Mucosa of stomach (tissue), 1 donor: ENCODE results near the gene NUDT3.

Source experiments
- H3K27me3 ChIP-seq: one replicate; pipeline ENCODE4 v1.7.0; 2013; ENCODE audit warnings: mild to moderate bottlenecking, low read length; ENCODE audit not compliant: control insufficient read depth, insufficient read depth
- H3K36me3 ChIP-seq: one replicate; pipeline ENCODE4 v1.7.0; 2013; ENCODE audit warnings: low read length; ENCODE audit not compliant: control insufficient read depth, insufficient read depth
- H3K4me1 ChIP-seq: one replicate; pipeline ENCODE4 v1.7.0; 2013; ENCODE audit warnings: mild to moderate bottlenecking, low read length; ENCODE audit not compliant: control insufficient read depth, insufficient read depth
- H3K4me3 ChIP-seq: one replicate; pipeline ENCODE4 v1.7.0; 2013; ENCODE audit warnings: low read length
- H3K9ac ChIP-seq: one replicate; pipeline ENCODE4 v1.7.0; 2013; ENCODE audit warnings: mild to moderate bottlenecking, low read length, moderate library complexity
- H3K9me3 ChIP-seq: one replicate; pipeline ENCODE4 v1.7.0; 2013; ENCODE audit warnings: mild to moderate bottlenecking, low read length, moderate library complexity; ENCODE audit not compliant: control insufficient read depth
- donor health status: Pancreatic carcinoma.

NUDT3 gene

GRCh38 chr6:34233867-34234266 lies 158.6 kb downstream of the NUDT3 start:
- H3K36me3 ChIP-seq, result no peaks in the 10 kb centered on the region
- H3K9me3 ChIP-seq, result no peaks in the 10 kb centered on the region
- no peak overlapping the region for H3K4me3 ChIP-seq
- H3K9ac ChIP-seq, result no peak overlapping the region
- peaks cover 17% of the 10 kb centered on the region for H3K4me1 ChIP-seq
- H3K27me3 ChIP-seq, result no peaks in the 10 kb centered on the region

GRCh38 chr6:34232901-34233300 lies 159.6 kb downstream of the NUDT3 start:
- Histone ChIP-seq H3K27me3 (no peaks in the 10 kb centered on the region), H3K9ac (no peak overlapping the region), H3K4me3 (no peak overlapping the region), H3K9me3 (no peaks in the 10 kb centered on the region), H3K4me1 (peaks cover 10% of the 10 kb centered on the region), H3K36me3 (no peaks in the 10 kb centered on the region)

- Histone ChIP-seq H3K9ac (no peak overlapping the region), H3K9me3 (no peaks in the 10 kb centered on the region), H3K36me3 (no peaks in the 10 kb centered on the region), H3K27me3 (no peaks in the 10 kb centered on the region), H3K4me1 (peaks cover 13% of the 10 kb centered on the region), H3K4me3 (no peak overlapping the region)
Observed at GRCh38 chr6:34231566-34232336, 160.7 kb downstream of the NUDT3 start.

GRCh38 chr6:34230653-34231371 lies 161.7 kb downstream of the NUDT3 start:
- H3K4me1 ChIP-seq, result peaks cover 13% of the 10 kb centered on the region
- no peaks in the 10 kb centered on the region for H3K27me3 ChIP-seq
- H3K36me3 ChIP-seq, result no peaks in the 10 kb centered on the region
- H3K9me3 ChIP-seq, result no peaks in the 10 kb centered on the region
- no peak overlapping the region for H3K4me3 ChIP-seq
- H3K9ac ChIP-seq, result no peak overlapping the region

GRCh38 chr6:34229877-34230276 lies 162.6 kb downstream of the NUDT3 start:
- H3K4me1 ChIP-seq, result peaks cover 14% of the 10 kb centered on the region

More at GRCh38 chr6:34229877-34230276, 162.6 kb downstream of the NUDT3 start:
- no peaks in the 10 kb centered on the region for H3K27me3 ChIP-seq
- no peaks in the 10 kb centered on the region for H3K36me3 ChIP-seq
- no peaks in the 10 kb centered on the region for H3K9me3 ChIP-seq
- H3K4me3 ChIP-seq, result no peak overlapping the region
- H3K9ac ChIP-seq, result no peak overlapping the region
